ENCODE measurements around the gene SUPT20H. TPM values are rescaled to one million over a fixed set of nuclear protein-coding genes. Genes with fewer than 3 reads are reported as not detected.

SUPT20H gene
- total RNA-seq, 2 donors from 2014 or later = 32.2 to 57.3 TPM

DNA sequence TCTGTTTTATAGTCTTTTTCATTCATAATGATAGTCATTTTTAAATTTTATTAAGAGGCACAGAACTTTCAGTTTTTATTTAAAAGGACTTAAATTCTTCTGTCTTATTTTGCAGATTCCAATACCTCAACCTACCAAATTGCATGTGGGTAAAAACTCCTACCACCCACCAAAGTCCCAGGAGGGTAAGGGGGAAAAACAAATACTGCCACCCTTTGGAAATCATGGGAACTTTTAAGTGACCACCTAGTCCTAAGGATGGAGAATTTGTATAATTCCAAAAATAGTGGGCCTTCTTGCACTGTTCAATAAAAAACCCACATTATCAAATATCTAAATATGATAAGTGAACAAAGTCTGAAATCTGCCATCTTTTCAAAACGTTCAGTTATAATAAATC is 9.7 kb downstream of the SUPT20H start:
- Histone ChIP-seq H3K27me3 (replicated peaks; ENCODE audit: insufficient read depth) (no peaks in the 10 kb centered on the region), H3K4me1 (replicated peaks) (no peaks in the 10 kb centered on the region), H3K9me3 (no peaks in the 10 kb centered on the region), H3K27ac (no peak overlapping the region), H3K36me3 (no peaks in the 10 kb centered on the region), H3K4me3 (no peak overlapping the region)
- DNase-seq (ENCODE audit: low spot score) = no peak
- WGBS = 71% methylated on average over 1 of the region's 1 CpG
- intact Hi-C loops (cut with DNase I) = no loop called here
- TF ChIP-seq, protein P1, sequence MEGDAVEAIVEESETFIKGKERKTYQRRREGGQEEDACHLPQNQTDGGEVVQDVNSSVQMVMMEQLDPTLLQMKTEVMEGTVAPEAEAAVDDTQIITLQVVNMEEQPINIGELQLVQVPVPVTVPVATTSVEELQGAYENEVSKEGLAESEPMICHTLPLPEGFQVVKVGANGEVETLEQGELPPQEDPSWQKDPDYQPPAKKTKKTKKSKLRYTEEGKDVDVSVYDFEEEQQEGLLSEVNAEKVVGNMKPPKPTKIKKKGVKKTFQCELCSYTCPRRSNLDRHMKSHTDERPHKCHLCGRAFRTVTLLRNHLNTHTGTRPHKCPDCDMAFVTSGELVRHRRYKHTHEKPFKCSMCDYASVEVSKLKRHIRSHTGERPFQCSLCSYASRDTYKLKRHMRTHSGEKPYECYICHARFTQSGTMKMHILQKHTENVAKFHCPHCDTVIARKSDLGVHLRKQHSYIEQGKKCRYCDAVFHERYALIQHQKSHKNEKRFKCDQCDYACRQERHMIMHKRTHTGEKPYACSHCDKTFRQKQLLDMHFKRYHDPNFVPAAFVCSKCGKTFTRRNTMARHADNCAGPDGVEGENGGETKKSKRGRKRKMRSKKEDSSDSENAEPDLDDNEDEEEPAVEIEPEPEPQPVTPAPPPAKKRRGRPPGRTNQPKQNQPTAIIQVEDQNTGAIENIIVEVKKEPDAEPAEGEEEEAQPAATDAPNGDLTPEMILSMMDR (IDR thresholded peaks at IDR 0.05) = no peak
- TF ChIP-seq POLR2AphosphoS5 (IDR thresholded peaks at IDR 0.05) (no peak), POLR2A (IDR thresholded peaks at IDR 0.05) (no peak)

- H3K4me1 ChIP-seq (replicated peaks) = no peaks in the 10 kb centered on the region
- H3K27ac ChIP-seq = no peak overlapping the region
- intact Hi-C loops (cut with DNase I) = no loop called here
- H3K9me3 ChIP-seq = no peaks in the 10 kb centered on the region
- DNase-seq (ENCODE audit: low spot score) = no peak
- TF ChIP-seq POLR2AphosphoS5 (IDR thresholded peaks at IDR 0.05) (no peak), POLR2A (IDR thresholded peaks at IDR 0.05) (no peak)
- TF ChIP-seq, protein P1 (IDR thresholded peaks at IDR 0.05) = no peak
- WGBS = 75% methylated on average over 3 of the region's 3 CpGs
- H3K27me3 ChIP-seq (replicated peaks; ENCODE audit: insufficient read depth) = no peaks in the 10 kb centered on the region
- no peak overlapping the region for H3K4me3 ChIP-seq
- no peaks in the 10 kb centered on the region for H3K36me3 ChIP-seq
Measured at GRCh38 chr13:37047846-37048245, 11.6 kb downstream of the SUPT20H start.

DNA sequence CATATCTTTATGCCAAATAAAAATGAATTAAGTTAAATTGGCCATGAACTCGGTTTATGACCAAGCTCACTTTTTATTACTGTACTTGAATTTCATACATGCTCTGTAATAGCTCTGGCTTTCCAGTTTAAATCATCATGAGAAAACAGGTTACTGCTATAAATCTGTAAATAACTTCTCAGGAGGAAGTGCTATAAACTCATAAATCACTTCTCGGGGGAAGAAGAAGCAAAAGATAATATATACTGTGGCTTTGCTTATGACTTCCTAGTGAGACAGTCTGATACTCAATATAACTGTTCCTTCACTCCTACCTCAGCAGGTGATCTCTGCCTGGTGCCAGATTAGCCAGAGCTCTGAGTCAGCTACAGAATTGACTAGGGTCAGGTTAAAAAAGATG is 12.5 kb downstream of the SUPT20H start:
- Histone ChIP-seq H3K36me3 (no peaks in the 10 kb centered on the region), H3K4me1 (replicated peaks) (no peaks in the 10 kb centered on the region), H3K4me3 (no peak overlapping the region), H3K27ac (no peak overlapping the region), H3K27me3 (replicated peaks; ENCODE audit: insufficient read depth) (no peaks in the 10 kb centered on the region), H3K9me3 (no peaks in the 10 kb centered on the region)
- 36% methylated on average over 2 of the region's 2 CpGs for WGBS
- intact Hi-C loops (cut with DNase I) = no loop called here
- no peak for DNase-seq (ENCODE audit: low spot score)
- TF ChIP-seq POLR2AphosphoS5 (IDR thresholded peaks at IDR 0.05) (no peak), POLR2A (IDR thresholded peaks at IDR 0.05) (no peak)
- TF ChIP-seq, protein P1 (IDR thresholded peaks at IDR 0.05) = no peak

GRCh38 chr13:37046062-37046461 is 13.4 kb downstream of the SUPT20H start:
- WGBS = 97% methylated on average over 1 of the region's 1 CpG
- Histone ChIP-seq H3K9me3 (no peaks in the 10 kb centered on the region), H3K27ac (no peak overlapping the region), H3K4me1 (replicated peaks) (no peaks in the 10 kb centered on the region), H3K4me3 (no peak overlapping the region), H3K36me3 (no peaks in the 10 kb centered on the region), H3K27me3 (replicated peaks; ENCODE audit: insufficient read depth) (no peaks in the 10 kb centered on the region)
- intact Hi-C loops (cut with DNase I) = no loop called here
- TF ChIP-seq, protein P1 (IDR thresholded peaks at IDR 0.05) = no peak
- TF ChIP-seq POLR2AphosphoS5 (IDR thresholded peaks at IDR 0.05) (no peak), POLR2A (IDR thresholded peaks at IDR 0.05) (no peak)
- DNase-seq (ENCODE audit: low spot score) = no peak

GRCh38 chr13:37040789-37041188 is 18.7 kb downstream of the SUPT20H start:
- no peaks in the 10 kb centered on the region for H3K9me3 ChIP-seq
- intact Hi-C loops (cut with DNase I) = no loop called here
- H3K36me3 ChIP-seq = no peaks in the 10 kb centered on the region
- H3K4me3 ChIP-seq = no peak overlapping the region
- H3K27ac ChIP-seq = no peak overlapping the region
- no peak for TF ChIP-seq POLR2AphosphoS5 (IDR thresholded peaks at IDR 0.05)
- TF ChIP-seq POLR2A (IDR thresholded peaks at IDR 0.05) = no peak
- TF ChIP-seq, protein P1 (IDR thresholded peaks at IDR 0.05) = no peak
- no peaks in the 10 kb centered on the region for H3K27me3 ChIP-seq (replicated peaks; ENCODE audit: insufficient read depth)
- DNase-seq (ENCODE audit: low spot score) = no peak
- no peaks in the 10 kb centered on the region for H3K4me1 ChIP-seq (replicated peaks)

Measured in prostate gland (tissue), 2 donors.